ENCODE results near the gene GSTO2.

The GSTO2 gene

GRCh38 chr10:104326991-104327610, 58.1 kb downstream of the GSTO2 start (continued):
- no peak for TF ChIP-seq ZNF280C (tag by site-specific recombination; IDR thresholded peaks at IDR 0.05)

- H3K36me3 ChIP-seq (ENCODE audit: control insufficient read depth in 2 of 2, insufficient read depth in 1 of 2, low read length in 2 of 2), result no peaks in the 10 kb centered on the region
- POLR2A ChIA-PET, result interaction anchor here (1.5 kb wide), 1 partner anchor 10 kb away, joined by 4 read pairs; the partner anchor contains the start of gene ITPRIP
- H3K4me3 ChIP-seq (ENCODE audit: low read depth, low read length), result no peak overlapping the region
- TF ChIP-seq SP2 (tag by site-specific recombination; IDR thresholded peaks at IDR 0.05) (no peak), ZNF658 (tag by site-specific recombination; IDR thresholded peaks at IDR 0.05) (no peak), ZFHX2 (tag by site-specific recombination; conservative IDR thresholded peaks at IDR 0.05) (peak; percentile 52), PRDM1 (tag by site-specific recombination; IDR thresholded peaks at IDR 0.05) (peak; percentile 50; the same call in 1 of the 2 replicates), ZNF600 (tag by site-specific recombination; IDR thresholded peaks at IDR 0.05) (peak; percentile 36), ZBTB1 (tag by site-specific recombination; IDR thresholded peaks at IDR 0.05) (no peak), WT1 (tag by site-specific recombination; IDR thresholded peaks at IDR 0.05) (0 out of 2 replicates have a peak, but pooled peaks have one; percentile 18), ZIC2 (tag by site-specific recombination; IDR thresholded peaks at IDR 0.05) (0 out of 2 replicates have a peak, but pooled peaks have one; percentile 30)
- TF ChIP-seq, protein P1, sequence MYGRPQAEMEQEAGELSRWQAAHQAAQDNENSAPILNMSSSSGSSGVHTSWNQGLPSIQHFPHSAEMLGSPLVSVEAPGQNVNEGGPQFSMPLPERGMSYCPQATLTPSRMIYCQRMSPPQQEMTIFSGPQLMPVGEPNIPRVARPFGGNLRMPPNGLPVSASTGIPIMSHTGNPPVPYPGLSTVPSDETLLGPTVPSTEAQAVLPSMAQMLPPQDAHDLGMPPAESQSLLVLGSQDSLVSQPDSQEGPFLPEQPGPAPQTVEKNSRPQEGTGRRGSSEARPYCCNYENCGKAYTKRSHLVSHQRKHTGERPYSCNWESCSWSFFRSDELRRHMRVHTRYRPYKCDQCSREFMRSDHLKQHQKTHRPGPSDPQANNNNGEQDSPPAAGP (tag by site-specific recombination; IDR thresholded peaks at IDR 0.05), result peak; percentile 57
- H3K4me1 ChIP-seq (ENCODE audit: control insufficient read depth, insufficient read depth, low read length), result peaks cover 40% of the 10 kb centered on the region
- peak overlapping the region; percentile 55; the same call in 1 of the 2 replicates for H3K27ac ChIP-seq (ENCODE audit: extremely low read depth, low read depth, low read length)
- CTCF ChIA-PET, result interaction anchor here (1.0 to 2.5 kb wide), 2 partner anchors 22 to 37 kb away, joined by 4 to 13 read pairs; no protein-coding TSS in a partner anchor
- no peaks in the 10 kb centered on the region for H3K9me3 ChIP-seq (ENCODE audit: control insufficient read depth, insufficient read depth, low read depth, low read length)
Observed at GRCh38 chr10:104327745-104328645, 59.0 kb downstream of the GSTO2 start.

GRCh38 chr10:104328646-104328895, 59.6 kb downstream of the GSTO2 start:
- Histone ChIP-seq H3K9me3 (ENCODE audit: control insufficient read depth, insufficient read depth, low read depth, low read length) (no peaks in the 10 kb centered on the region), H3K36me3 (ENCODE audit: control insufficient read depth in 2 of 2, insufficient read depth in 1 of 2, low read length in 2 of 2) (no peaks in the 10 kb centered on the region), H3K4me1 (ENCODE audit: control insufficient read depth, insufficient read depth, low read length) (peaks cover 40% of the 10 kb centered on the region), H3K27ac (ENCODE audit: extremely low read depth, low read depth, low read length) (peak overlapping the region; percentile 55; the same call in 1 of the 2 replicates), H3K4me3 (ENCODE audit: low read depth, low read length) (no peak overlapping the region)
- ChIA-PET POLR2A (no interaction called here), CTCF (interaction anchor here (1.0 to 2.5 kb wide), 2 partner anchors 22 to 37 kb away, joined by 4 to 13 read pairs; no protein-coding TSS in a partner anchor)
- TF ChIP-seq ZNF19 (tag by site-specific recombination; IDR thresholded peaks at IDR 0.05; ENCODE audit: low read depth) (no peak), ZNF2 (tag by site-specific recombination; IDR thresholded peaks at IDR 0.05) (no peak), ZNF221 (tag by site-specific recombination; IDR thresholded peaks at IDR 0.05; ENCODE audit: borderline replicate concordance) (no peak), PRDM4 (tag by site-specific recombination; IDR thresholded peaks at IDR 0.05) (no peak), HOXC10 (CRISPR knock-in tag; IDR thresholded peaks at IDR 0.05) (no peak), YY2 (tag by site-specific recombination; IDR thresholded peaks at IDR 0.05) (no peak)
- TF ChIP-seq, protein P2, sequence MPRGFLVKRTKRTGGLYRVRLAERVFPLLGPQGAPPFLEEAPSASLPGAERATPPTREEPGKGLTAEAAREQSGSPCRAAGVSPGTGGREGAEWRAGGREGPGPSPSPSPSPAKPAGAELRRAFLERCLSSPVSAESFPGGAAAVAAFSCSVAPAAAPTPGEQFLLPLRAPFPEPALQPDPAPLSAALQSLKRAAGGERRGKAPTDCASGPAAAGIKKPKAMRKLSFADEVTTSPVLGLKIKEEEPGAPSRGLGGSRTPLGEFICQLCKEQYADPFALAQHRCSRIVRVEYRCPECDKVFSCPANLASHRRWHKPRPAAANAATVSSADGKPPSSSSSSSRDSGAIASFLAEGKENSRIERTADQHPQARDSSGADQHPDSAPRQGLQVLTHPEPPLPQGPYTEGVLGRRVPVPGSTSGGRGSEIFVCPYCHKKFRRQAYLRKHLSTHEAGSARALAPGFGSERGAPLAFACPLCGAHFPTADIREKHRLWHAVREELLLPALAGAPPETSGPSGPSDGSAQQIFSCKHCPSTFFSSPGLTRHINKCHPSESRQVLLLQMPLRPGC (tag by site-specific recombination; IDR thresholded peaks at IDR 0.05), result no peak
- TF ChIP-seq, protein P3, sequence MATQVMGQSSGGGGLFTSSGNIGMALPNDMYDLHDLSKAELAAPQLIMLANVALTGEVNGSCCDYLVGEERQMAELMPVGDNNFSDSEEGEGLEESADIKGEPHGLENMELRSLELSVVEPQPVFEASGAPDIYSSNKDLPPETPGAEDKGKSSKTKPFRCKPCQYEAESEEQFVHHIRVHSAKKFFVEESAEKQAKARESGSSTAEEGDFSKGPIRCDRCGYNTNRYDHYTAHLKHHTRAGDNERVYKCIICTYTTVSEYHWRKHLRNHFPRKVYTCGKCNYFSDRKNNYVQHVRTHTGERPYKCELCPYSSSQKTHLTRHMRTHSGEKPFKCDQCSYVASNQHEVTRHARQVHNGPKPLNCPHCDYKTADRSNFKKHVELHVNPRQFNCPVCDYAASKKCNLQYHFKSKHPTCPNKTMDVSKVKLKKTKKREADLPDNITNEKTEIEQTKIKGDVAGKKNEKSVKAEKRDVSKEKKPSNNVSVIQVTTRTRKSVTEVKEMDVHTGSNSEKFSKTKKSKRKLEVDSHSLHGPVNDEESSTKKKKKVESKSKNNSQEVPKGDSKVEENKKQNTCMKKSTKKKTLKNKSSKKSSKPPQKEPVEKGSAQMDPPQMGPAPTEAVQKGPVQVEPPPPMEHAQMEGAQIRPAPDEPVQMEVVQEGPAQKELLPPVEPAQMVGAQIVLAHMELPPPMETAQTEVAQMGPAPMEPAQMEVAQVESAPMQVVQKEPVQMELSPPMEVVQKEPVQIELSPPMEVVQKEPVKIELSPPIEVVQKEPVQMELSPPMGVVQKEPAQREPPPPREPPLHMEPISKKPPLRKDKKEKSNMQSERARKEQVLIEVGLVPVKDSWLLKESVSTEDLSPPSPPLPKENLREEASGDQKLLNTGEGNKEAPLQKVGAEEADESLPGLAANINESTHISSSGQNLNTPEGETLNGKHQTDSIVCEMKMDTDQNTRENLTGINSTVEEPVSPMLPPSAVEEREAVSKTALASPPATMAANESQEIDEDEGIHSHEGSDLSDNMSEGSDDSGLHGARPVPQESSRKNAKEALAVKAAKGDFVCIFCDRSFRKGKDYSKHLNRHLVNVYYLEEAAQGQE (tag by site-specific recombination; IDR thresholded peaks at IDR 0.05), result no peak
- TF ChIP-seq, protein P4, sequence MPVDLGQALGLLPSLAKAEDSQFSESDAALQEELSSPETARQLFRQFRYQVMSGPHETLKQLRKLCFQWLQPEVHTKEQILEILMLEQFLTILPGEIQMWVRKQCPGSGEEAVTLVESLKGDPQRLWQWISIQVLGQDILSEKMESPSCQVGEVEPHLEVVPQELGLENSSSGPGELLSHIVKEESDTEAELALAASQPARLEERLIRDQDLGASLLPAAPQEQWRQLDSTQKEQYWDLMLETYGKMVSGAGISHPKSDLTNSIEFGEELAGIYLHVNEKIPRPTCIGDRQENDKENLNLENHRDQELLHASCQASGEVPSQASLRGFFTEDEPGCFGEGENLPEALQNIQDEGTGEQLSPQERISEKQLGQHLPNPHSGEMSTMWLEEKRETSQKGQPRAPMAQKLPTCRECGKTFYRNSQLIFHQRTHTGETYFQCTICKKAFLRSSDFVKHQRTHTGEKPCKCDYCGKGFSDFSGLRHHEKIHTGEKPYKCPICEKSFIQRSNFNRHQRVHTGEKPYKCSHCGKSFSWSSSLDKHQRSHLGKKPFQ (tag by site-specific recombination; IDR thresholded peaks at IDR 0.05), result no peak
